HFFc6 (cell line): ENCODE data around the gene HECTD4. TPM values are rescaled to one million over a fixed set of nuclear protein-coding genes. Genes with fewer than 3 reads are reported as not detected.

Experiments
- DNase-seq: peaks from one replicate; pipeline ENCODE4 v3.0.0-alpha.2; 2018
- H3K27ac Mint-ChIP-seq: 2 replicates; pipeline ENCODE4 v1.8.0; 2020; ENCODE audit warnings: mild to moderate bottlenecking, mixed read lengths
- H3K27me3 Mint-ChIP-seq: 2 replicates; pipeline ENCODE4 v1.8.0; 2021; ENCODE audit warnings: mild to moderate bottlenecking, moderate library complexity, mixed read lengths; ENCODE audit not compliant: insufficient read depth
- H3K36me3 Mint-ChIP-seq: 2 replicates; pipeline ENCODE4 v1.8.0; 2021; ENCODE audit warnings: low read depth, mixed read lengths
- H3K4me1 Mint-ChIP-seq: 2 replicates; pipeline ENCODE4 v1.8.0; 2020; ENCODE audit warnings: low read depth, mixed read lengths
- H3K4me3 Mint-ChIP-seq: 2 replicates; pipeline ENCODE4 v1.8.0; 2020; ENCODE audit warnings: mild to moderate bottlenecking, moderate library complexity, mixed read lengths
- H3K9me3 Mint-ChIP-seq: 2 replicates; pipeline ENCODE4 v1.8.0; 2020; ENCODE audit warnings: mild to moderate bottlenecking, mixed read lengths
- CTCF ChIP-seq: fragments of 200-600 bp; sonication (generic); IDR thresholded peaks from 2 replicates; pipeline ENCODE4 v1.5.0; 2021; ENCODE audit warnings: antibody characterized with exemption, mild to moderate bottlenecking
- total RNA-seq, 6 experiments: library from RNA; stranded (reverse); fragmentation: NEBNext Ultra II Directional; extraction: Animal tissue kit (Norgen Biotek cat#: 25700); gene quantifications; 2 replicates in 1 of 6; 3 replicates in 5 of 6; pipeline ENCODE4 v1.2.3, GENCODE V29; 2021

HECTD4 gene
- total RNA-seq, 6 experiments from 2014 or later = 15.7 to 22.5 (median 18.5) TPM

- H3K36me3 Mint-ChIP-seq = no peaks in the 10 kb centered on the region
- H3K9me3 Mint-ChIP-seq = no peaks in the 10 kb centered on the region
- TF ChIP-seq CTCF = no peak
- no peaks in the 10 kb centered on the region; the same call in 1 of the 2 replicates for H3K27me3 Mint-ChIP-seq
- H3K4me1 Mint-ChIP-seq = peaks cover 23% of the 10 kb centered on the region
- no peak for DNase-seq
- H3K4me3 Mint-ChIP-seq = no peak overlapping the region
- no peak overlapping the region for H3K27ac Mint-ChIP-seq
These were observed 57.1 kb downstream of the HECTD4 start for GRCh38 chr12:112325157-112325556.

GRCh38 chr12:112322882-112323547 is 59.2 kb downstream of the HECTD4 start:
- no peak for TF ChIP-seq CTCF
- H3K36me3 Mint-ChIP-seq = no peaks in the 10 kb centered on the region
- H3K27ac Mint-ChIP-seq = no peak overlapping the region
- no peak for DNase-seq
- H3K9me3 Mint-ChIP-seq = no peaks in the 10 kb centered on the region
- no peak overlapping the region; the same call in 1 of the 2 replicates for H3K4me3 Mint-ChIP-seq
- H3K27me3 Mint-ChIP-seq = no peaks in the 10 kb centered on the region
- peaks cover 23% of the 10 kb centered on the region for H3K4me1 Mint-ChIP-seq

DNA sequence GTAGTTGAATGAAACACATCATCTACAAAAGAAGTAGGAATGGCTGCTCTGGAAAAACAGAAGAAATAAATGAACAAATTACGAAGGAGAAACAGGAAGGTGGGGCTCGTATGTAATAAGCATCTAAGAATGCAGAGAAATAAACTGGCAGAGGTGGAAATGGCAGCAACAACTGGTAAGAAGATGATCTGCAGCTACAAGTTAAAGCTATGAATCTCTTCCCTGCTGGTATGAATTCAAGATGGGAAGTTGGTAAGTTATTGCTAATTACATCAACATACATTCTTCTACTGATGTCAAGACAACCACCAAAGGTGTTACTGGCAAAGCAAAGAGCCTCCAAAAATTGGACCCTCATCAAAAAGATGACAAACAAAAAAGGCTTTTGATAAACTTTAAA is 59.8 kb downstream of the HECTD4 start:
- no peaks in the 10 kb centered on the region for H3K36me3 Mint-ChIP-seq
- no peak overlapping the region; the same call in 1 of the 2 replicates for H3K27ac Mint-ChIP-seq
- no peak for DNase-seq
- no peaks in the 10 kb centered on the region for H3K27me3 Mint-ChIP-seq
- peaks cover 18% of the 10 kb centered on the region for H3K4me1 Mint-ChIP-seq
- no peak overlapping the region for H3K4me3 Mint-ChIP-seq
- no peak for TF ChIP-seq CTCF
- H3K9me3 Mint-ChIP-seq = no peaks in the 10 kb centered on the region

- DNase-seq = no peak
- Mint-ChIP-seq H3K9me3 (no peaks in the 10 kb centered on the region), H3K4me3 (no peak overlapping the region), H3K27ac (no peak overlapping the region), H3K4me1 (peaks cover 17% of the 10 kb centered on the region), H3K27me3 (no peaks in the 10 kb centered on the region), H3K36me3 (0 out of 2 replicates have a peak, but pooled peaks cover 5% of the 10 kb centered on the region)
- no peak for TF ChIP-seq CTCF
These were observed 61.0 kb downstream of the HECTD4 start for GRCh38 chr12:112321245-112321644.

GRCh38 chr12:112319395-112319794 is 62.8 kb downstream of the HECTD4 start:
- 0 out of 2 replicates have a peak, but pooled peaks cover 5% of the 10 kb centered on the region for H3K36me3 Mint-ChIP-seq
- H3K4me1 Mint-ChIP-seq = peaks cover 27% of the 10 kb centered on the region
- no peak for TF ChIP-seq CTCF
- no peaks in the 10 kb centered on the region for H3K9me3 Mint-ChIP-seq
- no peak overlapping the region for H3K4me3 Mint-ChIP-seq
- H3K27ac Mint-ChIP-seq = no peak overlapping the region
- no peak for DNase-seq
- H3K27me3 Mint-ChIP-seq = no peaks in the 10 kb centered on the region
